Endothelial cell of umbilical vein (primary cell): ENCODE data around the gene HMGCL. TPM values are rescaled to one million over a fixed set of nuclear protein-coding genes. Genes with fewer than 3 reads are reported as not detected.
"Not testable (repeated sequence)": the region's sequence is repeated elsewhere in the genome, so short reads cannot be mapped to it uniquely, and the experiment has no call there.

Source experiments
- BruUV-seq: library from RNA; stranded (reverse); fragments of 400-500 nt; replicated peaks from 2 replicates; lab custom pipeline; 2021; lab: Mats Ljungman, UMichigan
- CTCF ChIA-PET: fragments of 300-600, 350-600 bp; sonication (Branson Sonifier 250); formaldehyde crosslinking; loops from one replicate; lab custom pipeline; 2021; ENCODE audit warnings: antibody characterized with exemption, inconsistent platforms; lab: Charles Lee
- POLR2A ChIA-PET: fragments of 300-600, 350-600 bp; sonication (Branson Sonifier 250); formaldehyde crosslinking; loops from one replicate; lab custom pipeline; 2021; ENCODE audit warnings: antibody characterized with exemption, inconsistent platforms; lab: Charles Lee
- DNase-seq: peaks from one replicate; pipeline ENCODE4 v3.0.0-alpha.2; 2011; ENCODE audit warnings: low read depth, low spot score
- FAIRE-seq: peaks from 2 replicates; lab custom pipeline; 2011; peaks lifted over from hg19 to GRCh38; lab: Jason Lieb, UNC
- H2AFZ ChIP-seq: 2 replicates; pipeline ENCODE4 v1.6.0; 2012; ENCODE audit warnings: low read depth, low read length, control low read depth, inconsistent platforms
- H3K27ac ChIP-seq: 2 replicates; pipeline ENCODE4 v1.5.1; 2011; ENCODE audit warnings: low read depth, mild to moderate bottlenecking, control low read depth, low read length, moderate library complexity; ENCODE audit not compliant: insufficient read depth
- H3K27me3 ChIP-seq, 2 experiments: 2 replicates each; pipeline versions ENCODE4 v1.6.0 to v1.6.1; 2011; ENCODE audit warnings: low read length in 2 of 2, mixed read lengths in 1 of 2; ENCODE audit not compliant: control insufficient read depth in 2 of 2, insufficient read depth in 2 of 2
- H3K36me3 ChIP-seq, 2 experiments: 2 replicates in 1 of 2; 3 replicates in 1 of 2; pipeline ENCODE4 v1.5.1; 2011; ENCODE audit warnings: low read length in 2 of 2, mild to moderate bottlenecking in 1 of 2, moderate library complexity in 1 of 2; ENCODE audit not compliant: control insufficient read depth in 2 of 2, insufficient read depth in 2 of 2; ENCODE audit errors: extremely low read depth in 1 of 2
- H3K4me1 ChIP-seq: 3 replicates; pipeline ENCODE4 v1.5.1; 2011; ENCODE audit warnings: mild to moderate bottlenecking, low read length; ENCODE audit not compliant: control insufficient read depth, insufficient read depth; ENCODE audit errors: extremely low read depth
- H3K4me2 ChIP-seq: 2 replicates; pipeline ENCODE4 v1.6.1; 2011; ENCODE audit warnings: low read length, control low read depth, mixed read lengths; ENCODE audit not compliant: insufficient read depth
- H3K4me3 ChIP-seq, 3 experiments: fragments of 200-600 bp in 1 of 3; sonication (generic), shearing (Covaris generic) in 1 of 3; replicated peaks in 1 of 3; 2 replicates each; pipeline ENCODE4 v1.5.1; 2011 to 2016; ENCODE audit warnings: control low read depth in 3 of 3, low read length in 3 of 3, mild to moderate bottlenecking in 2 of 3, inconsistent platforms in 1 of 3, low read depth in 1 of 3, moderate library complexity in 1 of 3; ENCODE audit not compliant: insufficient read depth in 1 of 3
- H3K79me2 ChIP-seq: 2 replicates; pipeline ENCODE4 v1.6.0; 2012; ENCODE audit warnings: low read length, inconsistent platforms; ENCODE audit not compliant: control insufficient read depth, insufficient read depth
- H3K9ac ChIP-seq: replicated peaks from 2 replicates; pipeline ENCODE3; 2011; ENCODE audit warnings: low read length, control low read depth; ENCODE audit not compliant: insufficient read depth; ENCODE audit errors: extremely low read depth
- H3K9me1 ChIP-seq: replicated peaks from 3 replicates; pipeline ENCODE4 v1.6.0; 2011; ENCODE audit warnings: mild to moderate bottlenecking, low read length; ENCODE audit not compliant: control insufficient read depth, insufficient read depth; ENCODE audit errors: extremely low read depth
- H3K9me3 ChIP-seq: replicated peaks from 2 replicates; pipeline ENCODE4 v1.5.1; 2012; ENCODE audit warnings: low read length, inconsistent platforms; ENCODE audit not compliant: control insufficient read depth, insufficient read depth
- H4K20me1 ChIP-seq: replicated peaks from 2 replicates; pipeline ENCODE3; 2011; ENCODE audit warnings: mild to moderate bottlenecking, low read length; ENCODE audit not compliant: control insufficient read depth, insufficient read depth; ENCODE audit errors: extremely low read depth
- CTCF ChIP-seq, 2 donors: IDR thresholded peaks; 1 replicate in 1 of 2; 2 replicates in 1 of 2; pipeline ENCODE4 v1.5.1; 2011; ENCODE audit warnings: low read length in 2 of 2, mild to moderate bottlenecking in 2 of 2, moderate library complexity in 2 of 2, control low read depth in 1 of 2, inconsistent platforms in 1 of 2, low read depth in 1 of 2; ENCODE audit not compliant: insufficient read depth in 1 of 2; ENCODE audit errors: extremely low read depth in 1 of 2
- EZH2 ChIP-seq: IDR thresholded peaks from 2 replicates; pipeline ENCODE4 v1.6.1; 2012; ENCODE audit warnings: borderline replicate concordance, low read depth, mild to moderate bottlenecking, moderate library complexity, low read length, inconsistent platforms; ENCODE audit not compliant: severe bottlenecking
- FOS ChIP-seq: IDR thresholded peaks from 2 replicates; pipeline ENCODE4 v1.6.1; 2011; ENCODE audit warnings: mild to moderate bottlenecking, low read length, moderate library complexity, borderline replicate concordance; ENCODE audit not compliant: insufficient read depth
- GATA2 ChIP-seq: IDR thresholded peaks from 2 replicates; pipeline ENCODE4 v1.7.0; 2011; ENCODE audit warnings: low read depth, mild to moderate bottlenecking, moderate library complexity, mixed read lengths, low read length; ENCODE audit not compliant: insufficient read length, insufficient read depth
- JUN ChIP-seq: IDR thresholded peaks from 2 replicates; pipeline ENCODE4 v1.6.1; 2011; ENCODE audit warnings: borderline replicate concordance, low read depth; ENCODE audit not compliant: insufficient read length, insufficient read depth
- MAX ChIP-seq: IDR thresholded peaks from 2 replicates; pipeline ENCODE4 v1.6.1; 2011; ENCODE audit not compliant: insufficient read depth, insufficient read length
- MYC ChIP-seq: IDR thresholded peaks from one replicate; pipeline ENCODE4 v1.6.1; 2011; ENCODE audit warnings: mild to moderate bottlenecking, low read depth, low read length
- POLR2A ChIP-seq: IDR thresholded peaks from 2 replicates; pipeline ENCODE4 v1.6.1; 2012; ENCODE audit warnings: low read depth, mild to moderate bottlenecking, control low read depth, low read length
- POLR2AphosphoS5 ChIP-seq: IDR thresholded peaks from 2 replicates; pipeline ENCODE4 v1.6.1; 2012; ENCODE audit warnings: low read depth, mild to moderate bottlenecking, control low read depth, low read length, moderate library complexity; ENCODE audit not compliant: insufficient read depth
- dilution Hi-C: fragments of 300-500 bp; cut with MboI; formaldehyde crosslinking; loops from one replicate; pipeline ENCODE4 v1.15.0; 2019; ENCODE audit warnings: low sequenced_read_pairs; ENCODE audit not compliant: extremely low pct_ligation_motif_present
- intact Hi-C: fragments of 100-400 bp; cut with micrococcal nuclease; formaldehyde crosslinking; loops from one replicate; pipeline ENCODE4 v1.10.0; 2022
- polyA plus RNA-seq, 4 experiments: library from polyadenylated mRNA; depleted of rRNA in 3 of 4; stranded (reverse) in 3 of 4; unstranded in 1 of 4; fragments of >200 nt; gene quantifications; 2 replicates each; pipeline versions ENCODE4 v1.2.1 to v1.2.3, GENCODE V29; 2011 to 2012; ENCODE audit warnings: missing spikeins in 1 of 4
- total RNA-seq: library from RNA; stranded (reverse); gene quantifications from 2 replicates; pipeline ENCODE4 v1.2.3, GENCODE V29; 2021

Gene HMGCL
- total and polyA plus RNA-seq, 2 donors (not counting 3 experiments of a cell fraction or from before 2014, with no cell fraction given), result 24.2 to 30.0 TPM

GRCh38 chr1:23803674-23804073, 21.6 kb downstream of the HMGCL start:
- no peak for FAIRE-seq

GRCh38 chr1:23802809-23803342, 22.4 kb downstream of the HMGCL start:
- intact Hi-C loops, result loop anchor here (5.0 kb wide), 1 partner anchor 246 kb away; the partner anchor contains the start of gene ID3
- H3K27me3 ChIP-seq, H3K4me2 ChIP-seq, H3K9ac ChIP-seq, H3K9me3 ChIP-seq, H3K9me1 ChIP-seq, H2AFZ ChIP-seq, POLR2A ChIA-PET, dilution Hi-C loops, H3K27ac ChIP-seq, DNase-seq, H4K20me1 ChIP-seq, BruUV-seq, FAIRE-seq, H3K36me3 ChIP-seq, H3K4me3 ChIP-seq, H3K79me2 ChIP-seq: not testable (repeated sequence)
- H3K4me1 ChIP-seq, result peaks cover 15% of the 10 kb centered on the region
- CTCF ChIA-PET, result interaction anchor here (0.9 to 2.1 kb wide), 6 partner anchors 8 to 186 kb away, joined by 3 to 6 read pairs (median 4); partner anchors contain the start of genes HMGCL and PITHD1

More at GRCh38 chr1:23803674-23804073, 21.6 kb downstream of the HMGCL start:
- no TSS peak for BruUV-seq
- no peak for DNase-seq
- H3K9me3 ChIP-seq, result no peaks in the 10 kb centered on the region
- dilution Hi-C loops (no loop called here), intact Hi-C loops (loop anchor here (5.0 kb wide), 1 partner anchor 246 kb away; the partner anchor contains the start of gene ID3)
- H3K4me2 ChIP-seq, result no peak overlapping the region
- H4K20me1 ChIP-seq, result no peaks in the 10 kb centered on the region
- no peak overlapping the region for H3K9ac ChIP-seq
- peaks cover 15% of the 10 kb centered on the region for H3K4me1 ChIP-seq
- ChIA-PET CTCF (interaction anchor here (0.7 to 1.3 kb wide), 4 partner anchors 32 to 186 kb away, joined by 3 to 4 read pairs (median 4); partner anchors contain the start of gene FUCA1), POLR2A (no interaction called here)
- H3K36me3 ChIP-seq, result peaks cover 0 to 2% of the 10 kb centered on the region in 2 experiments
- H3K27me3 ChIP-seq, result no peaks in the 10 kb centered on the region
- H3K27ac ChIP-seq, result no peak overlapping the region
- H3K79me2 ChIP-seq, result no peaks in the 10 kb centered on the region
- no peak for TF ChIP-seq GATA2
- no peak for TF ChIP-seq MAX
- TF ChIP-seq MYC, result no peak
- TF ChIP-seq POLR2A, result no peak
- TF ChIP-seq FOS, result no peak
- no peak for TF ChIP-seq EZH2
- no peak for TF ChIP-seq CTCF (IDR thresholded peaks at IDR 0.05; ENCODE audit: extremely low read depth in 1 of 2, insufficient read depth in 1 of 2, low read depth in 1 of 2, low read length in 2 of 2)
- TF ChIP-seq JUN, result no peak
- no peak for TF ChIP-seq POLR2AphosphoS5
- no peak overlapping the region for H3K4me3 ChIP-seq
- no peak overlapping the region for H2AFZ ChIP-seq
- H3K9me1 ChIP-seq, result no peaks in the 10 kb centered on the region
